Astrocyte of the spinal cord (primary cell): ENCODE results near the gene NPAS3.

Source experiments
- DNase-seq: peaks from one replicate; pipeline ENCODE4 v3.0.0; 2011; ENCODE audit warnings: low read depth, low spot score
- H3K4me3 ChIP-seq: 2 replicates; pipeline ENCODE4 v1.5.1; 2011; ENCODE audit warnings: low read depth, mild to moderate bottlenecking, low read length, moderate library complexity
- in situ Hi-C: cut with HindIII; loops from 2 replicates; pipeline ENCODE4 v1.10.0; 2017; ENCODE audit warnings: low sequenced_read_pairs
- TF ChIP-seq, protein P1 (sequence below): IDR thresholded peaks from 2 replicates; pipeline ENCODE4 v1.5.1; 2012; ENCODE audit warnings: low read depth, mild to moderate bottlenecking, low read length, inconsistent platforms

Gene NPAS3

DNA sequence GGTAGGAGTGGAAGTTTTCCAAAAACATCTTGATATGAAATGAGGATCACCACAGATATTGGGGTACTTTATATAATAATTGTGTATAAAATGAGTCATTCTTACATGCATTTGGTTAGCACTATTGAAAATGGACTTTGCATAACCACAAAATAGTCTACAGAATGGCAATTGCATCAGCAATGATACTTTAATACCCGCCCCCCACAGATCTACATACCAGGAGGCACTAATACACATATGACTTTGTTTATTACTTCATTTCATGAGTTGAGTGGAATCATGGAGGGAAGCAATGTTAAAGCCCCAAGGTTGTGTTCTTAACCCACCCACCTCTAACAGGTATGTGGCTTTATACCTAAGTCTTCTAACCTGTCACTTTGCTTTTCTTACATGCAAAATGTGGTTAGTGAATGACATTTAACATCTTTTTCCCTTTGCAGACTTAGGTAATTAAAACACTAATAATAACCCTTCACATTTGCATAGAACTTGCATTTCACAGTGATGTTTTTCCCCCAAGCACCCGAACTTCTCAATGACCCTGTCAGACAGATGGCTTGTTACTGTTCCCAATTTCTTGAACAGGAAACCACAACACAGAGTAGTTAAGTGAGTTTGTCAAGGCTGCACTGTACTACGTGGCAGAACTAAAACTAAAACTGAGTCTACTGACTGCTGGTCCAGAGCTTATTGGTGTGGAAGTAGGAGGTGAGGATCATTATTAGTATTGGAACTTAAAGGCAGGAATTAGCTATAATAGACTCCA, 101.9 kb downstream of the NPAS3 start:
- peak; percentile 17 for DNase-seq
- in situ Hi-C loops, result no loop called here
- TF ChIP-seq, protein P1, sequence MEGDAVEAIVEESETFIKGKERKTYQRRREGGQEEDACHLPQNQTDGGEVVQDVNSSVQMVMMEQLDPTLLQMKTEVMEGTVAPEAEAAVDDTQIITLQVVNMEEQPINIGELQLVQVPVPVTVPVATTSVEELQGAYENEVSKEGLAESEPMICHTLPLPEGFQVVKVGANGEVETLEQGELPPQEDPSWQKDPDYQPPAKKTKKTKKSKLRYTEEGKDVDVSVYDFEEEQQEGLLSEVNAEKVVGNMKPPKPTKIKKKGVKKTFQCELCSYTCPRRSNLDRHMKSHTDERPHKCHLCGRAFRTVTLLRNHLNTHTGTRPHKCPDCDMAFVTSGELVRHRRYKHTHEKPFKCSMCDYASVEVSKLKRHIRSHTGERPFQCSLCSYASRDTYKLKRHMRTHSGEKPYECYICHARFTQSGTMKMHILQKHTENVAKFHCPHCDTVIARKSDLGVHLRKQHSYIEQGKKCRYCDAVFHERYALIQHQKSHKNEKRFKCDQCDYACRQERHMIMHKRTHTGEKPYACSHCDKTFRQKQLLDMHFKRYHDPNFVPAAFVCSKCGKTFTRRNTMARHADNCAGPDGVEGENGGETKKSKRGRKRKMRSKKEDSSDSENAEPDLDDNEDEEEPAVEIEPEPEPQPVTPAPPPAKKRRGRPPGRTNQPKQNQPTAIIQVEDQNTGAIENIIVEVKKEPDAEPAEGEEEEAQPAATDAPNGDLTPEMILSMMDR, result no peak
- H3K4me3 ChIP-seq, result no peak overlapping the region

DNA sequence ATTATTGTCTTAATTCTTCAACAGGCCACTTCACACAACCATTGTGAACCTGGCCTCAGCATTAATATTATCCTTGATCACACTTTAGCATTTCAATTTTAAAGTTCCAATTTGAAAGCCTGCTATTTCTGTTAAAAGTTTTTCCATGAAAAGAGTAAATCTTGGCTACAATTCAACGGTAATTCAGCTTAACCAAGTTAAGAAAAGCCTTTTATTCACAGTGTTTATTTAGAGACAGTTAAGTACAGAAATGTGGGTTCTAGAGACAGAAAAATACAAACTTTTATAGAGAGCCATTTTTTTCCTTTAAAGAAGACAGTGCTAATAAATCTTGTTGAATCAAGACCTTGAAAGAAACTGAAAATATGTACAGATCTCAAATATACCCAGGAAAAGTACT, 103.9 kb downstream of the NPAS3 start:
- H3K4me3 ChIP-seq, result no peak overlapping the region
- in situ Hi-C loops, result no loop called here
- no peak for DNase-seq
- TF ChIP-seq, protein P1, result no peak

DNA sequence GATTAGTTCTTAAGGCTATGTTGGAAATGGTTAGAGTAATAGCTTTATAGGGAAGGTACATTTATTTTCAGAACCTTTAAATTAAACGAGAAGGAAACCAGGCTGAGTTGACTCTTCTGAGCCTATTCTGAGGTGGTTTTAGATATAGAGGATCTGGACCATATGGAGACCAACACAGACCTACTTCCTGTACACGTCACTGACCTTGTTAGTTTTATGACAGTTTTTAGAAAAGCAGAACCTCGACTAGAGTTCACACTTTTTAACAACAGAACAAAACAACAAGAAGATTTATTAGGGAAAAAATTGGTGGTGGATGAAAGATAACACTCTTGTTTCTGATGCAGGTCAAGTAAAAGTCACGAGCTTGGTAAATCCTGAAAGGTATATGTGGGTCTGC, 107.1 kb downstream of the NPAS3 start:
- in situ Hi-C loops, result no loop called here
- TF ChIP-seq, protein P1, result no peak
- no peak for DNase-seq
- no peak overlapping the region for H3K4me3 ChIP-seq

DNA sequence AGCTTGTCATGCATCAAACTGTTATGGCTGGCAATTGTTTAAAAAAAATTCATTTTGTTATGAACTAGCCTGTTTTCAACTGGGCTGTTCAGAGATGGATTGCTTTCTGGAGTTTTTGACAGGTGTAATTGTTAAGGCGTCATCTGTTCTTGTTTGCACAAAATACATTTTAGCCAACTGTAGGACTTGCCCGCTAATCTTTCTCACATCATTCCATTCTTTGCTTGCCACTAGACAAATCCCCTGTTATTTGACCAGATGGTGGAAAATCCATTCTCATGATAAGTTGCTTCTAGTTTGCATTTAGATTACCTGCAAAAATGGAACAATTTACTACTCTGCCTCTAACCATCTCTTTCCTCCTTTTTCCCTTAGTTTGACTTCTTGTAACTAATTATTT, 114.3 kb downstream of the NPAS3 start:
- in situ Hi-C loops, result no loop called here
- no peak overlapping the region for H3K4me3 ChIP-seq
- DNase-seq, result no peak
- TF ChIP-seq, protein P1, result no peak

DNA sequence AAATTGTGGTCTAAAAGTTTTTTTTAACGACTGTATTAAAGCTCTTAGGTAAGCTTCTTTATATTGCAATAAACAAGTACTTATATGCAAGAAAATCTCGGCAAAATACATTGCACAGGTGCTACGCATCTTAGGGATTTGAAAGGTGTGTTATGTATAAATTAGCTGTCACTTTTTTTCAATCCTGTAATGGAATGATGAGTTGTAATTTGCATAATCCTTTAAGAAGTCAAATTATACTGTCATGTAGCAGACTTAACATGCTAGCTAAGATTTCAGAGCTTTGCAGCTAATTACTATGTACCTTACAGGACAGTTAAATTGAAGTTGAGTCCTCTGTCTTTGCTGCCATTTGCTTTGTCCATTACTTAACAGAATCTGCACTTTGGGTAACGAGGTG, 117.5 kb downstream of the NPAS3 start:
- in situ Hi-C loops, result no loop called here
- DNase-seq, result no peak
- no peak overlapping the region for H3K4me3 ChIP-seq
- TF ChIP-seq, protein P1, result no peak

DNA sequence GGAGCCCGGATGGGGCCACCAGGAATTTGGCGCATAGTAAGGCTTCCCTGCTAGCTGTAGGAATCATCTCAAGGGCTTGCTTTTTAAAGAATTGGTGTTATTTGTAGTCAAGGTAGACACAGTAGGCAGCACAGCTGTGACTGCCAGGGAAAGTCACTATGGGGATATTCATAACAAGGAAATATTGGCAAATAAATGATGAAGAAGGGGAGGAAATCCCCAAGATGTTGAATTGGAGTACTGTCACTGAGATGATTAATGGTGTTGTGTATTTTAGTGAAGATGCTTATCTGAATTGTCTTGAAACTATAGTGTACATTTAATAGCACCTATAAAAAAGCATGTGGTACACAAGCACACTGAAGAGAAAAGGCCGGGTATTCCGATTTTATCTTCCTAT, 118.9 kb downstream of the NPAS3 start:
- TF ChIP-seq, protein P1, result no peak
- in situ Hi-C loops, result no loop called here
- no peak for DNase-seq
- no peak overlapping the region for H3K4me3 ChIP-seq
